Caco-2 (cell line): Measurements from ENCODE around the gene PTK6. TPM values are rescaled to one million over a fixed set of nuclear protein-coding genes. Genes with fewer than 3 reads are reported as not detected.

Source experiments
- BruUV-seq: library from RNA; stranded (reverse); fragments of 400-500 nt; replicated peaks from 2 replicates; lab custom pipeline; 2021; lab: Mats Ljungman, UMichigan
- CTCF ChIA-PET: fragments of 300-600 bp; sonication (Branson Sonifier 250); formaldehyde crosslinking; loops from one replicate; lab custom pipeline; 2022; ENCODE audit warnings: antibody characterized with exemption; lab: Charles Lee
- POLR2A ChIA-PET: fragments of 300-600 bp; sonication (Branson Sonifier 250); formaldehyde crosslinking; loops from one replicate; lab custom pipeline; 2022; ENCODE audit warnings: antibody characterized with exemption; lab: Charles Lee
- DNase-seq, 2 experiments: peaks; one replicate each; pipeline versions ENCODE4 v3.0.0 to v3.0.0-alpha.2; 2020 to 2022
- H3K27me3 ChIP-seq: replicated peaks from 2 replicates; pipeline ENCODE4 v1.6.0; 2011; ENCODE audit warnings: low read length; ENCODE audit not compliant: control insufficient read depth, insufficient read depth
- H3K36me3 ChIP-seq: 2 replicates; pipeline ENCODE4 v1.5.1; 2011; ENCODE audit warnings: low read length; ENCODE audit not compliant: control insufficient read depth, insufficient read depth
- H3K4me1 ChIP-seq: fragments of 250-450 bp; sonication (Bioruptor Pico); 2 replicates; pipeline ENCODE4 v1.5.1; 2020; ENCODE audit warnings: mild to moderate bottlenecking
- H3K4me3 ChIP-seq: 2 replicates; pipeline ENCODE4 v1.5.1; 2011; ENCODE audit warnings: low read depth, mild to moderate bottlenecking, control low read depth, low read length
- H3K9me3 ChIP-seq: fragments of 250-450 bp; sonication (Bioruptor Pico); 2 replicates; pipeline ENCODE4 v1.5.1; 2020; ENCODE audit warnings: mild to moderate bottlenecking, moderate library complexity
- H3K27ac Mint-ChIP-seq: one replicate; pipeline ENCODE4 v1.8.0; 2022; ENCODE audit warnings: mixed read lengths; ENCODE audit not compliant: unreplicated experiment
- H3K27me3 Mint-ChIP-seq: one replicate; pipeline ENCODE4 v1.8.0; 2022; ENCODE audit warnings: mixed read lengths; ENCODE audit not compliant: insufficient read depth, unreplicated experiment
- H3K36me3 Mint-ChIP-seq: one replicate; pipeline ENCODE4 v1.8.0; 2022; ENCODE audit warnings: mild to moderate bottlenecking, mixed read lengths; ENCODE audit not compliant: insufficient read depth, unreplicated experiment
- H3K4me1 Mint-ChIP-seq: one replicate; pipeline ENCODE4 v1.8.0; 2022; ENCODE audit warnings: low read depth, mixed read lengths; ENCODE audit not compliant: unreplicated experiment
- H3K4me3 Mint-ChIP-seq: one replicate; pipeline ENCODE4 v1.8.0; 2022; ENCODE audit warnings: mild to moderate bottlenecking, moderate library complexity, mixed read lengths; ENCODE audit not compliant: unreplicated experiment
- H3K9me3 Mint-ChIP-seq: one replicate; pipeline ENCODE4 v1.8.0; 2022; ENCODE audit warnings: mixed read lengths; ENCODE audit not compliant: unreplicated experiment
- CTCF ChIP-seq, 2 experiments: fragments of 200-600 bp in 1 of 2; IDR thresholded peaks; 1 replicate in 1 of 2; 2 replicates in 1 of 2; pipeline versions ENCODE4 v1.5.1 to v1.8.0; 2011 to 2022; ENCODE audit warnings: antibody characterized with exemption in 1 of 2, control low read depth in 1 of 2, inconsistent platforms in 1 of 2, low read depth in 1 of 2, low read length in 1 of 2, mild to moderate bottlenecking in 1 of 2, moderate library complexity in 1 of 2; ENCODE audit not compliant: insufficient read depth in 1 of 2, severe bottlenecking in 1 of 2, unreplicated experiment in 1 of 2
- intact Hi-C: fragments of 100-400 bp; cut with micrococcal nuclease; formaldehyde crosslinking; loops from one replicate; pipeline ENCODE4 v1.10.0; 2022; ENCODE audit not compliant: unreplicated experiment
- total RNA-seq: library from RNA; stranded (reverse); gene quantifications from 2 replicates; pipeline ENCODE4 v1.2.3, GENCODE V29; 2022

The PTK6 gene
- total RNA-seq, 1 experiment from 2014 or later = 0.64 TPM

DNA sequence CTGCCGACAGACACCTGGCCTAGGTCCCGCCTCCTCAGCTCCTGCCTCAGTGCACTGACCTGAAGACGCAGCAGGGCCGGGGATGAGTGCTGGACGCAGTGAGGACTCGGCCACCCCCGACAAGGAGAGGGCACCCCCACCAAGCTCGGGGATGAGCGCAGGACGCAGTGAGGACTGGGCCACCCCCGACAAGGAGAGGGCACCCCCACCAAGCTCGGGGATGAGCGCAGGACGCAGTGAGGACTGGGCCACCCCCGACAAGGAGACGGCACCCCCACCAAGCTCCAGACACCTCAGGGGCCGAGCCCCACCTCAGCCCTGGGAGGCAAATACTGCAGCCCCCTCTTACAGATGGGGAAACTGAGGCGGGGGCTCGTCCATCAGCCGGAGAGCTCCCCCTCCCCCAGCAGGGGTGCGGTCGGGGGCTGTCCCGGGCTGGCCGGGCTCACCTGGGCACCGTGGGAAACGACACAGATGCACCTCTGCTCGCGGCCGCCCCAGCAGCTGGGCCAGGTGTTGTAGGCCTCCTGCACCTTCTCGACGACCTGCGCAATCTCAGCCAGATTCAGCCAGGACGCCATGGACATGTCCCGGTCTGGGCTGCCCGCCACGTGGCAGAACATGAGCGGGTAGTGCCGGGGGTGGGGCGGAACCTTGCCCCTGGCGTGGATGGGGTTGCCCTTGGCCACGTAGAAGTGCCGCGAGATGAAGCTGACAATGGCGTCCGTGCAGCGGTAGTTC is 29.4 kb upstream of the PTK6 start:
- Mint-ChIP-seq H3K27me3 (no peaks in the 10 kb centered on the region), H3K4me1 (no peaks in the 10 kb centered on the region), H3K36me3 (peaks cover 19% of the 10 kb centered on the region), H3K4me3 (no peak overlapping the region), H3K9me3 (no peaks in the 10 kb centered on the region), H3K27ac (no peak overlapping the region)
- no peak for DNase-seq
- no TSS peak for BruUV-seq
- Histone ChIP-seq H3K4me3 (no peak overlapping the region), H3K9me3 (no peaks in the 10 kb centered on the region), H3K4me1 (no peaks in the 10 kb centered on the region), H3K27me3 (no peaks in the 10 kb centered on the region), H3K36me3 (no peaks in the 10 kb centered on the region)
- intact Hi-C loops = no loop called here
- ChIA-PET POLR2A (interaction anchor here (0.5 kb wide), 1 partner anchor 142 kb away, joined by 3 read pairs; no protein-coding TSS in a partner anchor), CTCF (interaction anchor here (0.6 kb wide), 1 partner anchor 28 kb away, joined by 5 read pairs; no protein-coding TSS in a partner anchor)
- no peak for TF ChIP-seq CTCF (IDR thresholded peaks at IDR 0.05; ENCODE audit: insufficient read depth in 1 of 2, low read depth in 1 of 2, low read length in 1 of 2, severe bottlenecking in 1 of 2, unreplicated experiment in 1 of 2)

DNA sequence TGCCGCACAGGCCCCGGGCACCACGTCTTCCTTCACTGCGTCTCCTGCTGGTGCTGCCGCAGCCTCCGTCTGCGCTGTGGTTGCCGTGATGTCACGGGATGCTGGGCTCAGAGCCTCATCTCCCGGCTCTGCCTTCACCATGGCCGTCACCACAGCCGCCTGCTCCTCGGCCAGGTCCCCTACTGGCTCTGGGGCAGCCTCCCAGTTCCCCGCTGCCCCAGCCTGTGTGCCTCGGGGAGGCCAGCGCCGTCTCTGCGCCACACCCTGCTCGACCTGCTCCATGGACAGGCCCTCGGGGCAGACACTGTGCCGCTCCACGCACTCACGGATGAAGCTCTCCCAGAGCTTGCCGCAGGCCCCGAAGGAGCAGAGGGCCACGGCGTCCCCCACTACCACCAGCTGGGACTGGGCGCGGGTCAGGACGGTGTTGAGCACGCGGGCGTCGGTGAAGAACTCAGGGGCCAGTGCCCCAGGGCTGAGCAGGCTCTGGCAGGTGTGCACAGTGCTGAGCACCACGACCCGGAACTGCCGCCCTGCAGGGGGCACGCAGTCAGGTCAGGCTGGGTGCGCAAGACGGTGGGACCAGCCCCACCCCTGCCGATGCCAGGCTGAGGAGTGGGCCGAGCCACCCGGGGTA is 28.6 kb upstream of the PTK6 start:
- Mint-ChIP-seq H3K9me3 (no peaks in the 10 kb centered on the region), H3K27ac (no peak overlapping the region), H3K4me1 (no peaks in the 10 kb centered on the region), H3K4me3 (no peak overlapping the region), H3K36me3 (peaks cover 19% of the 10 kb centered on the region), H3K27me3 (no peaks in the 10 kb centered on the region)
- H3K9me3 ChIP-seq = no peaks in the 10 kb centered on the region
- intact Hi-C loops = no loop called here
- H3K4me3 ChIP-seq = no peak overlapping the region
- TF ChIP-seq CTCF (IDR thresholded peaks at IDR 0.05; ENCODE audit: insufficient read depth in 1 of 2, low read depth in 1 of 2, low read length in 1 of 2, severe bottlenecking in 1 of 2, unreplicated experiment in 1 of 2) = no peak
- CTCF ChIA-PET = interaction anchor here (0.6 kb wide), 1 partner anchor 27 kb away, joined by 5 read pairs; no protein-coding TSS in a partner anchor
- no TSS peak for BruUV-seq
- H3K27me3 ChIP-seq = no peaks in the 10 kb centered on the region
- no peak for DNase-seq
- POLR2A ChIA-PET = interaction anchor here (0.5 kb wide), 1 partner anchor 143 kb away, joined by 3 read pairs; no protein-coding TSS in a partner anchor
- no peaks in the 10 kb centered on the region for H3K4me1 ChIP-seq
- H3K36me3 ChIP-seq = no peaks in the 10 kb centered on the region

GRCh38 chr20:63565021-63565698 is 28.0 kb upstream of the PTK6 start:
- intact Hi-C loops = no loop called here
- BruUV-seq = no TSS peak
- CTCF ChIA-PET = no interaction called here

More at GRCh38 chr20:63565021-63565698, 28.0 kb upstream of the PTK6 start:
- DNase-seq = no peak
- Mint-ChIP-seq H3K27me3 (no peaks in the 10 kb centered on the region), H3K4me1 (no peaks in the 10 kb centered on the region), H3K27ac (no peak overlapping the region), H3K4me3 (no peak overlapping the region), H3K9me3 (no peaks in the 10 kb centered on the region), H3K36me3 (peaks cover 25% of the 10 kb centered on the region)
- Histone ChIP-seq H3K9me3 (no peaks in the 10 kb centered on the region), H3K36me3 (no peaks in the 10 kb centered on the region), H3K4me1 (no peaks in the 10 kb centered on the region), H3K4me3 (no peak overlapping the region), H3K27me3 (no peaks in the 10 kb centered on the region)
- POLR2A ChIA-PET = no interaction called here
- TF ChIP-seq CTCF (IDR thresholded peaks at IDR 0.05; ENCODE audit: insufficient read depth in 1 of 2, low read depth in 1 of 2, low read length in 1 of 2, severe bottlenecking in 1 of 2, unreplicated experiment in 1 of 2) = no peak
